NT2/D1 (cell line): ENCODE data around the gene PFKP.

ENCODE experiments used
- DNase-seq: peaks from one replicate; pipeline ENCODE4 v3.0.0-alpha.2; 2011; ENCODE audit warnings: low read depth, low spot score
- H3K27me3 ChIP-seq: 2 replicates; pipeline ENCODE4 v1.6.0; 2011; ENCODE audit warnings: mild to moderate bottlenecking; ENCODE audit not compliant: insufficient read length, insufficient read depth
- H3K36me3 ChIP-seq: 2 replicates; pipeline ENCODE4 v1.6.1; 2011; ENCODE audit warnings: mild to moderate bottlenecking, low read length, mixed read lengths; ENCODE audit not compliant: insufficient read depth, insufficient read length
- H3K4me1 ChIP-seq: 2 replicates; pipeline ENCODE4 v1.5.1; 2011; ENCODE audit not compliant: insufficient read depth, insufficient read length
- H3K4me3 ChIP-seq: 2 replicates; pipeline ENCODE4 v1.5.1; 2011; ENCODE audit warnings: low read depth; ENCODE audit not compliant: insufficient read length
- H3K9ac ChIP-seq: 2 replicates; pipeline ENCODE4 v1.6.0; 2011; ENCODE audit warnings: low read depth; ENCODE audit not compliant: insufficient read length
- H3K9me3 ChIP-seq: 2 replicates; pipeline ENCODE4 v1.5.1; 2011; ENCODE audit warnings: mild to moderate bottlenecking, low read length; ENCODE audit not compliant: insufficient read depth
- SUZ12 ChIP-seq: IDR thresholded peaks from 2 replicates; pipeline ENCODE4 v1.6.1; 2011; ENCODE audit not compliant: insufficient read length, insufficient read depth; ENCODE audit errors: extremely low read depth
- YY1 ChIP-seq: IDR thresholded peaks from 2 replicates; pipeline ENCODE4 v1.6.1; 2011; ENCODE audit not compliant: insufficient read length, insufficient read depth
- ZNF274 ChIP-seq: IDR thresholded peaks from 2 replicates; pipeline ENCODE4 v1.6.1; 2011; ENCODE audit warnings: mild to moderate bottlenecking, low read depth, low read length

The PFKP gene

DNA sequence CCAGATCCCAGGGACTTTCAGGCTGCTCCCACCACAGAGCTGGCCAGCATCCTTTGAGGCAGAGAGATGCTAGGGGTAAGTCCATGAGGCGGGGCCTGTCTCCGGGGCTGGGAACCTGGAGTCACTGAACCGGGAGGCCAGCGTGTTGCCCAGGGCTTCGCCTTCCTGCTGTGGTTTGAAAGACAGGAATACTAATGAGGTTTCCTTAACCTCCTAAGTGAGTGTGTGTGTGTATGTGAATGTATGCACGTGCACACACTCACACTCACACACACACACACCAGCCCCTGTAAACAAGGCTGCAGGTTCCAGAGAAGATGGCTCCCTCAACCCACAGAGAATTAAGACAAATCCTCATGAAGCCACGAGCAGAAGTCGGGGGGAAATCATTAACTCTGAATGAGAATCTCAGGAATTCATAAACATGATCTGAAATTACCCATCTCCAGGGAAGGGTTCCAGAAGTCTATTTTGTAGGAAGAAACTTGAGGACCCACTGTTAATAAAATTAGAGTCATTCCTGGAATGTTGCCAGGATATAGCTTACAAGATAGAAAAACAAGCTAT lies 20.3 kb upstream of the PFKP start:
- no peaks in the 10 kb centered on the region for H3K27me3 ChIP-seq
- TF ChIP-seq ZNF274, result no peak
- TF ChIP-seq SUZ12, result no peak
- no peak for TF ChIP-seq YY1
- no peak overlapping the region for H3K9ac ChIP-seq
- DNase-seq, result no peak
- peaks cover 11% of the 10 kb centered on the region for H3K4me1 ChIP-seq
- H3K36me3 ChIP-seq, result no peaks in the 10 kb centered on the region
- H3K4me3 ChIP-seq, result no peak overlapping the region
- H3K9me3 ChIP-seq, result no peaks in the 10 kb centered on the region

DNA sequence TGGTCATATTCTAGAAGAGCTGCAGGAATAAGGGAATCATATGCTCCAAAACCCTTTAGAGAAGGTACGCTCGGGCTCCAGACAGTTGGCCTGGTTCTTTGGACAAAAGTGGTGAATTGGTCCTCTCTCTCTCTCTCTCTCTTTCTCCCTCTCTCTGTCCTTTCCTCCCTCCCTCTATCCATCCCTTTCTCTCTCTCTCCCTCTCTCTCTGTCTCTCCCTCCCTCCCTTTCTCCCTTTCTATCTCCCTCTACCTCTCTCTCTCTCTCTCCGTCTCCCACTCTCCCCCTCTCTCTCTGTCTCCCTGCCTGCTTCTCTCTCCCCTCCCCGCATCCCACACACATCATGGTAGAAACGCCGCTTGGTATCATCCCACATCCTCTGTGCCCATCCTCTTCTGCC lies 19.8 kb upstream of the PFKP start:
- Histone ChIP-seq H3K9me3 (no peaks in the 10 kb centered on the region), H3K9ac (no peak overlapping the region), H3K4me3 (no peak overlapping the region), H3K36me3 (no peaks in the 10 kb centered on the region), H3K4me1 (peaks cover 11% of the 10 kb centered on the region), H3K27me3 (no peaks in the 10 kb centered on the region)
- DNase-seq, result no peak
- TF ChIP-seq SUZ12 (no peak), ZNF274 (no peak), YY1 (no peak)

DNA sequence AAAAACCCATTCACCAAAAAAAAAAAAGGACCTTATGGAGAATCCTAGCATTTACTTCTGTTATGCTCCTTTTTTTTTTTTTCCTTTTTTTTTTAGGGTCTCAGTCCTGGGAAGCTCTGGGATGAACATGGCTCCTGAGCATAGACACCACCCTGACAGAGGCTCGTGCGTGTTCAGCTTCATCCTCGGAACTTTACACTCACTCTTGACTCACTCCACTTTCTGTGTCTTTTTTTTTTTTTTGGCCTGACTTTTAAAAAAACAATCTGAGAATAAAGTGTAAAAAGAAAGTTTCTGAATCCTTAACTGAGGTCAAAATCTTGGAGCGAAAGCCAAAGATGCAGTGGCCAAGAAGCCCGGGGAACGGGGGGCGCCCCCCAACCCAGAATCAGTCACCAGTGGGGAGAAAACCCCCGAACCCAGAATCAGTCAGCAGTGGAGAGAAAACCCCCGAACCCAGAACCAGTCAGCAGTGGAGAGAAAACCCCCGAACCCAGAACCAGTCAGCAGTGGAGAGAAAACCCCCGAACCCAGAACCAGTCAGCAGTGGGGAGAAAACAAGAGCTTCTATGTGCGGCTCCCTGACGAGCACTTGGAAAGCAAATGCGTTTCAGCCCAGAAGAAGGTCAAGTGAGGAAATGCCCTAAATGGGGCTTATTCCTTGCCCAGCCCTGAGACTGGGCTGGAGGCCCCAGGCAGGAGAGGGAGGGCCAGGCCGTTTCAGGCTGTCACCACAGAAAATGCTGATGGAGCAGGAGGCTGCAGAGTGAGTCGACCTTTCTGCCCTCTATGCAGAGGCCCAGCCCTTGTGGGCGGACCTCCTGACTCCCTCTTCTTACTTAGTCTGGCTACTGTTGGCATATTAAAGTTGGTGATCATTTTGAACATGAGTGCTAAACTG lies 19.0 kb upstream of the PFKP start:
- no peaks in the 10 kb centered on the region for H3K36me3 ChIP-seq
- H3K9me3 ChIP-seq, result no peaks in the 10 kb centered on the region
- no peak overlapping the region for H3K9ac ChIP-seq
- no peak for TF ChIP-seq SUZ12
- TF ChIP-seq YY1, result no peak
- no peak for TF ChIP-seq ZNF274
- no peak overlapping the region for H3K4me3 ChIP-seq
- no peak for DNase-seq
- peaks cover 11% of the 10 kb centered on the region for H3K4me1 ChIP-seq
- H3K27me3 ChIP-seq, result no peaks in the 10 kb centered on the region

DNA sequence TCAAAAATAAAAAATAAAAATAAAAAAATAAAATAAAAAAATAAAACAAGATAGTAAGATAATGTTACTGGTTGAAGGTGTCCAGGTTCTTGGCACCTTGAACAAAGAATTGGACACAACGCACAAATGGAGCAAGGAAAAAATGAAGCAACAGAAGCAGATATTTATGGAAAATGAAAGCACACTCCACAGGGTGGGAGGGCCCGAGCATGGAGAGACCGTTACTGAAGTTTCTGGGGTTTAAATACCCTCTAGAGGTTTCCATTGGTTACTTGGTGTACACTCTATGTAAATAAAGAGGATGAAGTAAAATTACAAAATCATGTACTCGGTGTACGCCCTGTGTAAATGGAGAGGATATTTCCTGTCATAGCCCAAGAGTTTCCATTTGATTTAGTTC lies 15.7 kb upstream of the PFKP start:
- no peak for DNase-seq
- no peak for TF ChIP-seq SUZ12
- no peak for TF ChIP-seq YY1
- no peak for TF ChIP-seq ZNF274
- peaks cover 3% of the 10 kb centered on the region for H3K4me1 ChIP-seq

DNA sequence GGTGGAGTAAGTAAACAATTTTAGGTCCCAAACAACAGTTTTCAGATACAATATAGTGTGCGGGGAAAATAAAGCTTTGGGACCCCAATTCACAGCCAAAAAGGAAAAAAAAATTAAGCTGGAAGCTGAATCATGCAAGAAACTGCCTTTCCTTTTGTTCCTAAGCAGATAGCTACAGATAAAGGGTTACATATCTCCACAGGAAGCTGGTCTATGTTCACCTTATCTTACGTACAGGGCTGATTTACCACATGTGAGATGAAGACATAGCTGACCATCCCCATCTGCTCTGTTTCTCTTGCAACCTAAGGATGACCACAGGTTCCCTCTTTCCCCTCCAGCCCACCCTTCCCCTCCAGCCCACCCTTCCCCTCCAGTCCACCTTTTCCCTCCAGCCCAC lies 14.2 kb upstream of the PFKP start:
- no peaks in the 10 kb centered on the region for H3K36me3 ChIP-seq
- no peak for TF ChIP-seq ZNF274
- no peak for TF ChIP-seq YY1
- no peak for TF ChIP-seq SUZ12

More for the DNA sequence above, 15.7 kb upstream of the PFKP start:
- Histone ChIP-seq H3K9me3 (no peaks in the 10 kb centered on the region), H3K9ac (no peak overlapping the region), H3K27me3 (no peaks in the 10 kb centered on the region), H3K4me3 (no peak overlapping the region), H3K36me3 (no peaks in the 10 kb centered on the region)

DNA sequence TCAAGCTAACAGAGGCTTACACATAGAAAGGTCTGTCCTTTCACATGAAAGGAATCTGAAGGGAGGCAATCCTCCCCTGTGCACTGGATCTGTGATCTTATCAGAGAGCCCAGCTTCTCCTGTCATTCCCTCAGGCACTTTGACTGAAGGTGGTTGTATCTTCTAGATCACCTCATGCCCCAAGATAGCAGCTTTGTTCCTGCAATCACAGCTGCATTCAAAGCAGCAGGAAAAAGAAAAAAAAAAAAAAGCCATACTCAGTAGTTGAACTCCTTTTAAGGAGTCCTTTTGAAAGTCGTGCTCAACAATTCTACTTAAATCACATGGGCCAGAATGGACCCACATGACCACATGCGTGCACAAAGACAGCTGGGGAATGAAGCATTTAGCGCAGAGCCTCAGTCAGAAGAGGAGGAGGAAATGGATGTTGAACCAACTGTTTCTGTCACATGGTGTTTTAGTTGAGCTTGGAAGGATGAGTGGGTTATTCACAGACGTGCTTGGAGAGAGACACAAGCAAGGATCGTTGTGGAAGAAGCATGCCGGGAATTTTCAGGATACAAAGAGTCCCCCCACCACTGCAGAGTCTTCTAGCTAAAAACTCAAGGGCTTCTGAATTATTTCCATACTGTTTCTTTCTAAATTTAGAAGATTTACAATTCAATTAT lies 13.0 kb upstream of the PFKP start:
- Histone ChIP-seq H3K36me3 (no peaks in the 10 kb centered on the region), H3K9me3 (no peaks in the 10 kb centered on the region), H3K4me1 (peaks cover 2% of the 10 kb centered on the region), H3K27me3 (no peaks in the 10 kb centered on the region), H3K4me3 (no peak overlapping the region), H3K9ac (no peak overlapping the region)
- DNase-seq, result no peak
- TF ChIP-seq YY1 (no peak), SUZ12 (no peak), ZNF274 (no peak)

More for the DNA sequence above, 14.2 kb upstream of the PFKP start:
- Histone ChIP-seq H3K4me3 (no peak overlapping the region), H3K9me3 (no peaks in the 10 kb centered on the region), H3K27me3 (no peaks in the 10 kb centered on the region), H3K9ac (no peak overlapping the region), H3K4me1 (peaks cover 2% of the 10 kb centered on the region)
- DNase-seq, result no peak

DNA sequence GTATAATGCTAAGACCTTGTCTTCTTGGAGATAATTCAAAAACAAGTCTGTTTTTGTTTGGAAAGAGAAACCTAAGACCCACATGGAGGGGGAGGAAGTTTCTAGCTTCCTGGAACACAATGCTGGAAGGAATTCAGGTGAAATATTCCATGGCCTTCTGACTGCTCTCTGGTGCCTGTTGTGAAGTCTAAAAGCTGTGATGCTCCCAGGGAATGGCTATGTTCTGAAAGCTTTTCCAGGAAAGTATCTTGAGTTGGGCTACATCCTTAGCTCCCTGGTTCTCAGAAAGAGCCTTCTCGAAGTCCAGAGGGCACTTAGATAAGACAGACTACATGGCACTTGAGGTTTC lies 12.5 kb upstream of the PFKP start:
- Histone ChIP-seq H3K9ac (no peak overlapping the region), H3K27me3 (no peaks in the 10 kb centered on the region), H3K4me1 (peaks cover 2% of the 10 kb centered on the region), H3K4me3 (no peak overlapping the region), H3K36me3 (no peaks in the 10 kb centered on the region), H3K9me3 (no peaks in the 10 kb centered on the region)
- TF ChIP-seq SUZ12 (no peak), ZNF274 (no peak), YY1 (no peak)
- DNase-seq, result no peak
